ENCODE results near the gene FBLN2. TPM values are rescaled to one million over a fixed set of nuclear protein-coding genes. Genes with fewer than 3 reads are reported as not detected.

FBLN2 gene
- polyA plus RNA-seq, 3 donors, result 0.08 TPM; not detected in 2

DNA sequence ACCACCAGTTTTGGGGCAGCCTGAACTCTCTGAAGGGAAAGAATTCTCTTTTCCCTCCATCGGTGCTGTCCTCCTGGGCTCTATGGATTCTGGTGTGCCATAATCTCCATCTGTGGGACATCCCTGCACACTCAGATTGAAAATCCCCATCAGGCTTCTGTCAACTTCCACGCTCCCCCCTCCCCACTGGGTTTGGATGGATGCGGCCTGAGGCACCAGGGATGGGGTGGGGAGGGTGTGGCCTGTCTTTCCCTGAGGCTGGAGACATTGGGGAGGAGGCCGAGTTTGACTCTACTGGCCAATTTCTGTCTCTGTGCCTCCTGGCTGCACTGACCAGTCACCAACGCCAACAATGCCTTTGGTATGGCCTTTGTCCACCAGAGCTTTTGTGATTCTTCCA, 16.3 kb upstream of the FBLN2 start:
- H3K4me2 ChIP-seq (replicated peaks; ENCODE audit: extremely low read depth, low read length, poor library complexity, severe bottlenecking), result no peak overlapping the region
- H3K4me3 ChIP-seq (replicated peaks in 1 of 3; ENCODE audit: low read depth in 2 of 3, low read length in 3 of 3), result no peak overlapping the region
- H3K79me2 ChIP-seq (ENCODE audit: insufficient read depth, low read length), result no peaks in the 10 kb centered on the region
- no peaks in the 10 kb centered on the region for H3K4me1 ChIP-seq (ENCODE audit: control insufficient read depth in 1 of 2, insufficient read depth in 2 of 2, low read length in 2 of 2)
- Mint-ChIP-seq H3K36me3 (no peaks in the 10 kb centered on the region), H3K27me3 (ENCODE audit: low read depth in 3 of 3) (peaks cover 3 to 9% (median 7%) of the 10 kb centered on the region in 3 donors), H3K9me3 (no peaks in the 10 kb centered on the region), H3K4me1 (peaks cover 7% of the 10 kb centered on the region), H3K27ac (no peak overlapping the region), H3K4me3 (no peak overlapping the region)
- no peak for DNase-seq
- WGBS (ENCODE audit: insufficient coverage), result 100% methylated on average over 2 of the region's 5 CpGs
- H3K9ac ChIP-seq (ENCODE audit: insufficient read depth, low read length, poor library complexity, severe bottlenecking), result no peak overlapping the region
- no peaks in the 10 kb centered on the region for H3K9me3 ChIP-seq (replicated peaks in 1 of 2; ENCODE audit: control insufficient read depth in 1 of 2, insufficient read depth in 1 of 2, low read length in 2 of 2)
- H3K27ac ChIP-seq (ENCODE audit: low read depth in 1 of 2, low read length in 2 of 2), result no peak overlapping the region
- H2AFZ ChIP-seq (ENCODE audit: insufficient read depth, low read depth, low read length, poor library complexity, severe bottlenecking), result no peak overlapping the region
- no peaks in the 10 kb centered on the region for H3K36me3 ChIP-seq (replicated peaks in 1 of 2; ENCODE audit: control insufficient read depth in 1 of 2, insufficient read depth in 2 of 2, low read length in 2 of 2)
- intact Hi-C loops (cut with micrococcal nuclease), result no loop called here
- H3K27me3 ChIP-seq (ENCODE audit: control insufficient read depth in 2 of 2, insufficient read depth in 2 of 2, low read length in 2 of 2), result no peaks in the 10 kb centered on the region
- TF ChIP-seq, protein P1, sequence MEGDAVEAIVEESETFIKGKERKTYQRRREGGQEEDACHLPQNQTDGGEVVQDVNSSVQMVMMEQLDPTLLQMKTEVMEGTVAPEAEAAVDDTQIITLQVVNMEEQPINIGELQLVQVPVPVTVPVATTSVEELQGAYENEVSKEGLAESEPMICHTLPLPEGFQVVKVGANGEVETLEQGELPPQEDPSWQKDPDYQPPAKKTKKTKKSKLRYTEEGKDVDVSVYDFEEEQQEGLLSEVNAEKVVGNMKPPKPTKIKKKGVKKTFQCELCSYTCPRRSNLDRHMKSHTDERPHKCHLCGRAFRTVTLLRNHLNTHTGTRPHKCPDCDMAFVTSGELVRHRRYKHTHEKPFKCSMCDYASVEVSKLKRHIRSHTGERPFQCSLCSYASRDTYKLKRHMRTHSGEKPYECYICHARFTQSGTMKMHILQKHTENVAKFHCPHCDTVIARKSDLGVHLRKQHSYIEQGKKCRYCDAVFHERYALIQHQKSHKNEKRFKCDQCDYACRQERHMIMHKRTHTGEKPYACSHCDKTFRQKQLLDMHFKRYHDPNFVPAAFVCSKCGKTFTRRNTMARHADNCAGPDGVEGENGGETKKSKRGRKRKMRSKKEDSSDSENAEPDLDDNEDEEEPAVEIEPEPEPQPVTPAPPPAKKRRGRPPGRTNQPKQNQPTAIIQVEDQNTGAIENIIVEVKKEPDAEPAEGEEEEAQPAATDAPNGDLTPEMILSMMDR (IDR thresholded peaks at IDR 0.05), result no peak
- H4K20me1 ChIP-seq (ENCODE audit: insufficient read depth, low read length), result no peaks in the 10 kb centered on the region

DNA sequence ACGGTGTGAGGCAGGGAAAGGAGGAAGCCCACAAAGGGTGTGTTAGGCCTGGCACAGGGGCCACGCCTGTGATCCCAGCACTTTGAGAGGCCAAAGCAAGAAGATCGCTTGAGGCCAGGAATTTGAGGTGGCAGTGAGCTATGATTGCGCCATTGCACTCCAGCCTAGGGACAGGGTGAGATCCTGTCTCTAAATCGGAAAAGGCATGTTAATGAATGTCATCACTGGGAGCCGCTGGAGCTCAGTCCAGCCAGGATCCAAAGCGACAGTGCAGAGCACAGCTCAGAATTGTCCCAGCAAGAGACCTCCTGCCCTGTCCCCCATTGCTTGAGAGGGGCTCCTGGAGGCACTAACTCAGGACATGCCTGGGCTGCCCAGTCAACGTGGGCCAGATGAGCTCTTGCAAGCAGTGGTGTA, 15.0 kb upstream of the FBLN2 start:
- H3K27me3 ChIP-seq (ENCODE audit: control insufficient read depth in 2 of 2, insufficient read depth in 2 of 2, low read length in 2 of 2), result no peaks in the 10 kb centered on the region
- no peak for DNase-seq
- H3K9ac ChIP-seq (ENCODE audit: insufficient read depth, low read length, poor library complexity, severe bottlenecking), result no peak overlapping the region
- TF ChIP-seq, protein P1 (IDR thresholded peaks at IDR 0.05), result no peak
- peaks cover 7% of the 10 kb centered on the region for H3K4me1 Mint-ChIP-seq
- H4K20me1 ChIP-seq (ENCODE audit: insufficient read depth, low read length), result no peaks in the 10 kb centered on the region
- H3K4me1 ChIP-seq (ENCODE audit: control insufficient read depth in 1 of 2, insufficient read depth in 2 of 2, low read length in 2 of 2), result no peaks in the 10 kb centered on the region
- H3K9me3 ChIP-seq (replicated peaks in 1 of 2; ENCODE audit: control insufficient read depth in 1 of 2, insufficient read depth in 1 of 2, low read length in 2 of 2), result no peaks in the 10 kb centered on the region
- no peak overlapping the region for H2AFZ ChIP-seq (ENCODE audit: insufficient read depth, low read depth, low read length, poor library complexity, severe bottlenecking)
- 87% methylated on average over 8 of the region's 8 CpGs for WGBS (ENCODE audit: insufficient coverage)
- H3K27ac Mint-ChIP-seq, result no peak overlapping the region
- no peaks in the 10 kb centered on the region for H3K36me3 ChIP-seq (replicated peaks in 1 of 2; ENCODE audit: control insufficient read depth in 1 of 2, insufficient read depth in 2 of 2, low read length in 2 of 2)
- no peaks in the 10 kb centered on the region for H3K9me3 Mint-ChIP-seq
- no peaks in the 10 kb centered on the region for H3K79me2 ChIP-seq (ENCODE audit: insufficient read depth, low read length)
- no peak overlapping the region for H3K4me2 ChIP-seq (replicated peaks; ENCODE audit: extremely low read depth, low read length, poor library complexity, severe bottlenecking)
- H3K4me3 ChIP-seq (replicated peaks in 1 of 3; ENCODE audit: low read depth in 2 of 3, low read length in 3 of 3), result no peak overlapping the region
- H3K27me3 Mint-ChIP-seq (ENCODE audit: low read depth in 3 of 3), result peaks cover 3 to 8% (median 7%) of the 10 kb centered on the region in 3 donors
- H3K27ac ChIP-seq (ENCODE audit: low read depth in 1 of 2, low read length in 2 of 2), result no peak overlapping the region
- no peak overlapping the region for H3K4me3 Mint-ChIP-seq
- intact Hi-C loops (cut with micrococcal nuclease), result no loop called here
- no peaks in the 10 kb centered on the region for H3K36me3 Mint-ChIP-seq

Data from CD14-positive monocyte (primary cell).